GM12891 (cell line): ENCODE data around the gene NR6A1.

ENCODE experiments used
- POLR2A ChIP-seq: IDR thresholded peaks from 2 replicates; pipeline ENCODE4 v1.6.1; 2011; ENCODE audit warnings: low read depth, low read length, control low read depth
- POU2F2 ChIP-seq: IDR thresholded peaks from 2 replicates; pipeline ENCODE4 v1.6.1; 2011; ENCODE audit warnings: low read depth, mild to moderate bottlenecking, control low read depth, low read length, moderate library complexity

DNA sequence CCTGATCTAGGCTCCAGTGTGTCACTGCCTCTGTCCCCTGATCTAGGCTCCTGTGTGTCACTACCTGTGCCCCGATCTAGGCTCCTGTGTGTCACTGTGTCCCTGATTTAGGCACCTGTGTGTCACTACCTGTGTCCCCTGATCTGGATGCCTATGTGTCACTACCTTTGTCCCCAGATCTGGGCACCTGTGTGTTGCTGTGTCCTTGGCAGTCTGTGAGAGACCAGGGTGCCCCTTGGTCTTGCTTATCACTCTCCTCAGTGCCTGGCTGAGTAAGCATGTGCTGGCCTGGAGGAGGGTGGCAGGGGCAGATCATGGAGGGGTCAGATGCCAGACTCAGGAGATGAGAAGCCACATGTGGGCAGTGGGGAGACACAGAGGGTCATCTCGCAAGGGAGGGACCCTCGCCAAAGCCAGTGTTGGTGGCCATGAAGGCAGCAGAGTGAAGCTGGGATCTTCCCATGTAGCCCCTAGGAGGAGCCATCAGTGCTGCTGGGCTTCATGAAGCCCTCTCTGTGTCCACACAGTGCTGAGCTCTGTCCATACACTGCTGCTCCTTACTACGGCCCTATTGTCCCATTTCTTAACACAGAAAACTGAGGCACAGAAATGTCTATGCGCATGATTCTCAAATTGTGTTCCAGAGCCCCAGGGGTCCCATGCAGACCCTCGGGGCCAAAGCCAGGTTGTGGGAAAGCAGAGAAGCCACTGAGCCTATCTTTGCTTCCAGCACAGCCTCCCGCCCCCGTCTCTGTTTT is 21.3 kb upstream of the NR6A1 start:
- no peak for TF ChIP-seq POLR2A
- TF ChIP-seq POU2F2: no peak
